HepG2 (cell line): ENCODE data around the gene CAPN10. TPM values are rescaled to one million over a fixed set of nuclear protein-coding genes. Genes with fewer than 3 reads are reported as not detected.

ENCODE experiments used
- BCL6 ChIP-seq: IDR thresholded peaks from 2 replicates; pipeline ENCODE4 v1.6.1; 2016; ENCODE audit warnings: missing genetic modification reagents, missing compliant biosample characterization
- BRCA1 ChIP-seq: sonication (generic); formaldehyde crosslinking; IDR thresholded peaks from 2 replicates; pipeline ENCODE4 v1.4.0; 2020; ENCODE audit warnings: missing genetic modification reagents
- DRAP1 ChIP-seq: IDR thresholded peaks from 2 replicates; pipeline ENCODE4 v1.6.1; 2016; ENCODE audit warnings: missing genetic modification reagents, missing compliant biosample characterization
- ELF3 ChIP-seq: IDR thresholded peaks from 2 replicates; pipeline ENCODE4 v1.6.1; 2016; ENCODE audit warnings: missing genetic modification reagents, missing compliant biosample characterization
- FOSL2 ChIP-seq: sonication (generic); formaldehyde crosslinking; IDR thresholded peaks from 2 replicates; pipeline ENCODE4 v1.4.0; 2020; ENCODE audit warnings: missing genetic modification reagents
- FOXP1 ChIP-seq, 2 experiments: fragments of 450-650 bp in 1 of 2; IDR thresholded peaks; 2 replicates each; pipeline ENCODE4 v1.6.1; 2017 to 2018; ENCODE audit warnings: antibody characterized with exemption in 1 of 2
- GLI4 ChIP-seq: sonication (generic); formaldehyde crosslinking; IDR thresholded peaks from 2 replicates; pipeline ENCODE4 v1.5.1; 2020; ENCODE audit warnings: missing genetic modification reagents, mild to moderate bottlenecking, moderate library complexity, borderline replicate concordance
- GLMP ChIP-seq: sonication (generic); formaldehyde crosslinking; IDR thresholded peaks from 2 replicates; pipeline ENCODE4 v1.9.0; 2021; ENCODE audit warnings: missing genetic modification reagents, mild to moderate bottlenecking, borderline replicate concordance
- GPBP1L1 ChIP-seq: sonication (generic); formaldehyde crosslinking; IDR thresholded peaks from 2 replicates; pipeline ENCODE4 v1.5.0; 2020; ENCODE audit warnings: mild to moderate bottlenecking, missing genetic modification reagents
- GTF3A ChIP-seq: sonication (generic); formaldehyde crosslinking; conservative IDR thresholded peaks from 2 replicates; pipeline ENCODE4 v1.4.0; 2020; ENCODE audit warnings: mild to moderate bottlenecking, missing genetic modification reagents
- HES4 ChIP-seq: sonication (generic); formaldehyde crosslinking; IDR thresholded peaks from 2 replicates; pipeline ENCODE4 v1.9.0; 2021; ENCODE audit warnings: mild to moderate bottlenecking, missing genetic modification reagents, borderline replicate concordance
- HMGA1 ChIP-seq: sonication (generic); formaldehyde crosslinking; conservative IDR thresholded peaks from 2 replicates; pipeline ENCODE4 v1.4.0; 2020; ENCODE audit warnings: missing genetic modification reagents
- IRF1 ChIP-seq: sonication (generic); formaldehyde crosslinking; IDR thresholded peaks from 2 replicates; pipeline ENCODE4 v1.4.0; 2020; ENCODE audit warnings: low read depth, mild to moderate bottlenecking, missing genetic modification reagents
- MAFG ChIP-seq: sonication (generic); formaldehyde crosslinking; IDR thresholded peaks from 2 replicates; pipeline ENCODE4 v1.5.1; 2020; ENCODE audit warnings: mild to moderate bottlenecking, missing genetic modification reagents
- MEF2D ChIP-seq: sonication (generic); formaldehyde crosslinking; IDR thresholded peaks from 2 replicates; pipeline ENCODE4 v1.5.1; 2020; ENCODE audit warnings: mild to moderate bottlenecking, missing genetic modification reagents
- NPAS2 ChIP-seq: sonication (generic); formaldehyde crosslinking; IDR thresholded peaks from 2 replicates; pipeline ENCODE4 v1.8.0; 2022; ENCODE audit warnings: mild to moderate bottlenecking, missing genetic modification reagents, borderline replicate concordance
- PLRG1 ChIP-seq: fragments of 450-650 bp; conservative IDR thresholded peaks from 2 replicates; pipeline ENCODE4 v1.6.1; 2016
- SMYD3 ChIP-seq: sonication (generic); formaldehyde crosslinking; IDR thresholded peaks from 2 replicates; pipeline ENCODE4 v1.8.1; 2023; ENCODE audit warnings: mild to moderate bottlenecking, missing genetic modification reagents
- U2AF2 ChIP-seq: fragments of 200-400 bp; formaldehyde crosslinking; IDR thresholded peaks from 2 replicates; pipeline ENCODE4 v1.6.1; 2017; ENCODE audit warnings: low read depth, mild to moderate bottlenecking, low read length
- ZBTB34 ChIP-seq: sonication (generic); formaldehyde crosslinking; IDR thresholded peaks from 2 replicates; pipeline ENCODE4 v1.8.0; 2022; ENCODE audit warnings: mild to moderate bottlenecking, missing genetic modification reagents
- ZFP1 ChIP-seq: IDR thresholded peaks from 2 replicates; pipeline ENCODE4 v1.6.1; 2016
- ZFP36L2 ChIP-seq: sonication (generic); formaldehyde crosslinking; IDR thresholded peaks from 2 replicates; pipeline ENCODE4 v1.4.0; 2020; ENCODE audit warnings: missing genetic modification reagents
- ZNF329 ChIP-seq: sonication (generic); formaldehyde crosslinking; IDR thresholded peaks from 2 replicates; pipeline ENCODE4 v1.9.0; 2021; ENCODE audit warnings: low read depth, mild to moderate bottlenecking, missing genetic modification reagents
- ZNF350 ChIP-seq: sonication (generic); formaldehyde crosslinking; IDR thresholded peaks from 2 replicates; pipeline ENCODE4 v1.4.0; 2020; ENCODE audit warnings: mild to moderate bottlenecking, low read depth, missing genetic modification reagents, borderline replicate concordance
- ZNF607 ChIP-seq: sonication (generic); formaldehyde crosslinking; IDR thresholded peaks from 2 replicates; pipeline ENCODE4 v1.5.1; 2020; ENCODE audit warnings: missing genetic modification reagents, mild to moderate bottlenecking, borderline replicate concordance
- ZNF83 ChIP-seq: sonication (generic); formaldehyde crosslinking; IDR thresholded peaks from 2 replicates; pipeline ENCODE4 v1.4.0; 2020; ENCODE audit warnings: missing genetic modification reagents, mild to moderate bottlenecking, borderline replicate concordance
- polyA plus RNA-seq, 8 experiments: library from polyadenylated mRNA; depleted of rRNA in 3 of 8; stranded (reverse) in 7 of 8; unstranded in 1 of 8; fragments of >200 nt; fragmentation: Illumina TruSeq in 4 of 8; extraction: Trizol in 4 of 8; gene quantifications; 2 replicates each; pipeline versions ENCODE4 v1.2.1 to v1.2.3, GENCODE V29; 2011 to 2016; ENCODE audit warnings: low read depth in 4 of 8, missing spikeins in 1 of 8, mixed read lengths in 1 of 8; ENCODE audit not compliant: insufficient read depth in 1 of 8
- total RNA-seq, 5 experiments: library from RNA; depleted of rRNA; stranded (reverse); fragments of >200 nt; fragmentation: Illumina TruSeq; extraction: Trizol; gene quantifications; 2 replicates each; pipeline ENCODE4 v1.2.3, GENCODE V29; 2016; ENCODE audit warnings: low read depth in 1 of 5

The CAPN10 gene
- total and polyA plus RNA-seq, 2 of the 13 experiments (the other 11 are each of a cell fraction or from before 2014, with no cell fraction given), result 27.6 to 32.4 TPM

- TF ChIP-seq ZFP36L2 (CRISPR knock-in tag) (no peak), PLRG1 (no peak), ZNF329 (CRISPR knock-in tag) (peak; percentile 49; the same call in 1 of the 2 replicates), ZBTB34 (0 out of 2 replicates have a peak, but pooled peaks have one; percentile 41), IRF1 (CRISPR knock-in tag) (no peak), HMGA1 (CRISPR knock-in tag) (no peak), FOXP1 (IDR thresholded peaks at IDR 0.05) (no peak), FOXP1 (CRISPR knock-in tag; IDR thresholded peaks at IDR 0.05) (0 out of 2 replicates have a peak, but pooled peaks have one; percentile 44), ELF3 (CRISPR knock-in tag) (peak; percentile 91), GLMP (CRISPR knock-in tag) (no peak), ZNF607 (CRISPR knock-in tag) (0 out of 2 replicates have a peak, but pooled peaks have one; percentile 60), ZNF350 (peak; percentile 82; the same call in 1 of the 2 replicates), ZNF83 (no peak), GLI4 (CRISPR knock-in tag) (no peak), MEF2D (CRISPR knock-in tag) (0 out of 2 replicates have a peak, but pooled peaks have one; percentile 13), BRCA1 (peak; percentile 76; the same call in 1 of the 2 replicates), MAFG (CRISPR knock-in tag) (no peak), DRAP1 (CRISPR knock-in tag) (peak; percentile 68; the same call in 1 of the 2 replicates), NPAS2 (CRISPR knock-in tag) (no peak), BCL6 (CRISPR knock-in tag) (peak; percentile 47; the same call in 1 of the 2 replicates), HES4 (CRISPR knock-in tag) (no peak; the same call in 1 of the 2 replicates), GPBP1L1 (CRISPR knock-in tag) (no peak), U2AF2 (0 out of 2 replicates have a peak, but pooled peaks have one; percentile 40), ZFP1 (CRISPR knock-in tag) (peak; percentile 60; the same call in 1 of the 2 replicates), GTF3A (CRISPR knock-in tag) (no peak), FOSL2 (CRISPR knock-in tag) (peak; percentile 51; the same call in 1 of the 2 replicates), SMYD3 (peak; percentile 62; the same call in 1 of the 2 replicates)
These were observed 17.9 kb downstream of the CAPN10 start (continued) for GRCh38 chr2:240604291-240604938.
